DOHH2 (cell line): ENCODE measurements around the gene SNX24.

ENCODE experiments used
- H3F3A ChIP-seq: fragments of 200-600 bp; sonication (generic), shearing (Covaris generic); 2 replicates; pipeline ENCODE4 v1.6.0; 2016; ENCODE audit warnings: antibody characterized with exemption, mild to moderate bottlenecking; ENCODE audit not compliant: control insufficient read depth, insufficient read depth
- H3K27ac ChIP-seq: fragments of 200-600 bp; sonication (generic); 2 replicates; pipeline ENCODE4 v1.5.1; 2014; ENCODE audit warnings: low read depth, mild to moderate bottlenecking, low read length, moderate library complexity
- H3K27me3 ChIP-seq: fragments of 200-600 bp; sonication (generic); 2 replicates; pipeline ENCODE4 v1.6.1; 2014; ENCODE audit warnings: mild to moderate bottlenecking, low read length, mixed read lengths; ENCODE audit not compliant: control insufficient read depth
- H3K36me3 ChIP-seq: fragments of 200-600 bp; sonication (generic); 2 replicates; pipeline ENCODE4 v1.6.1; 2014; ENCODE audit warnings: mild to moderate bottlenecking, low read length, moderate library complexity, mixed read lengths; ENCODE audit not compliant: control insufficient read depth
- H3K4me1 ChIP-seq: fragments of 200-600 bp; sonication (generic); 2 replicates; pipeline ENCODE4 v1.6.1; 2014; ENCODE audit warnings: mild to moderate bottlenecking, low read length, mixed read lengths; ENCODE audit not compliant: control insufficient read depth
- H3K4me2 ChIP-seq: fragments of 200-600 bp; sonication (generic); 2 replicates; pipeline ENCODE4 v1.6.0; 2014; ENCODE audit warnings: mild to moderate bottlenecking, low read length, moderate library complexity
- H3K4me3 ChIP-seq: fragments of 200-600 bp; sonication (generic); 2 replicates; pipeline ENCODE4 v1.5.1; 2014; ENCODE audit warnings: mild to moderate bottlenecking, low read length, mixed read lengths
- H3K79me2 ChIP-seq: fragments of 200-600 bp; sonication (generic); 2 replicates; pipeline ENCODE4 v1.6.1; 2014; ENCODE audit warnings: mild to moderate bottlenecking, low read length, mixed read lengths; ENCODE audit not compliant: control insufficient read depth
- H3K9me2 ChIP-seq: fragments of 200-600 bp; sonication (generic); replicated peaks from 2 replicates; pipeline ENCODE4 v1.6.1; 2014; ENCODE audit warnings: mild to moderate bottlenecking, low read length, mixed read lengths; ENCODE audit not compliant: control insufficient read depth
- H3K9me3 ChIP-seq: fragments of 200-600 bp; sonication (generic); 2 replicates; pipeline ENCODE4 v1.6.1; 2014; ENCODE audit warnings: antibody characterized with exemption, low read length, mixed read lengths; ENCODE audit not compliant: control insufficient read depth, insufficient read depth
- H4K20me1 ChIP-seq: fragments of 200-600 bp; sonication (generic); 2 replicates; pipeline ENCODE4 v1.6.0; 2014; ENCODE audit warnings: low read depth, mild to moderate bottlenecking, antibody characterized with exemption, low read length, moderate library complexity; ENCODE audit not compliant: control insufficient read depth, insufficient read depth
- EZH2phosphoT487 ChIP-seq: fragments of 200-600 bp; sonication (generic); IDR thresholded peaks from 2 replicates; pipeline ENCODE4 v1.6.1; 2017; ENCODE audit warnings: borderline replicate concordance, mild to moderate bottlenecking, antibody characterized with exemption, low read length, moderate library complexity, mixed read lengths
- TF ChIP-seq, protein P1 (sequence below): fragments of 200-600 bp; sonication (generic); IDR thresholded peaks from one replicate; pipeline ENCODE4 v1.5.1; 2014; ENCODE audit warnings: antibody characterized with exemption, mild to moderate bottlenecking, low read depth, low read length; ENCODE audit not compliant: poor library complexity, severe bottlenecking

SNX24 gene

GRCh38 chr5:122977319-122977718 lies 131.9 kb downstream of the SNX24 start:
- no peak for TF ChIP-seq EZH2phosphoT487
- TF ChIP-seq, protein P1, sequence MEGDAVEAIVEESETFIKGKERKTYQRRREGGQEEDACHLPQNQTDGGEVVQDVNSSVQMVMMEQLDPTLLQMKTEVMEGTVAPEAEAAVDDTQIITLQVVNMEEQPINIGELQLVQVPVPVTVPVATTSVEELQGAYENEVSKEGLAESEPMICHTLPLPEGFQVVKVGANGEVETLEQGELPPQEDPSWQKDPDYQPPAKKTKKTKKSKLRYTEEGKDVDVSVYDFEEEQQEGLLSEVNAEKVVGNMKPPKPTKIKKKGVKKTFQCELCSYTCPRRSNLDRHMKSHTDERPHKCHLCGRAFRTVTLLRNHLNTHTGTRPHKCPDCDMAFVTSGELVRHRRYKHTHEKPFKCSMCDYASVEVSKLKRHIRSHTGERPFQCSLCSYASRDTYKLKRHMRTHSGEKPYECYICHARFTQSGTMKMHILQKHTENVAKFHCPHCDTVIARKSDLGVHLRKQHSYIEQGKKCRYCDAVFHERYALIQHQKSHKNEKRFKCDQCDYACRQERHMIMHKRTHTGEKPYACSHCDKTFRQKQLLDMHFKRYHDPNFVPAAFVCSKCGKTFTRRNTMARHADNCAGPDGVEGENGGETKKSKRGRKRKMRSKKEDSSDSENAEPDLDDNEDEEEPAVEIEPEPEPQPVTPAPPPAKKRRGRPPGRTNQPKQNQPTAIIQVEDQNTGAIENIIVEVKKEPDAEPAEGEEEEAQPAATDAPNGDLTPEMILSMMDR: no peak
- Histone ChIP-seq H4K20me1 (no peaks in the 10 kb centered on the region), H3F3A (no peaks in the 10 kb centered on the region), H3K9me2 (no peaks in the 10 kb centered on the region), H3K79me2 (no peaks in the 10 kb centered on the region), H3K4me1 (no peaks in the 10 kb centered on the region), H3K36me3 (no peaks in the 10 kb centered on the region), H3K4me2 (no peak overlapping the region), H3K27ac (no peak overlapping the region), H3K4me3 (no peak overlapping the region), H3K9me3 (no peaks in the 10 kb centered on the region), H3K27me3 (0 out of 2 replicates have a peak, but pooled peaks cover 2% of the 10 kb centered on the region)

DNA sequence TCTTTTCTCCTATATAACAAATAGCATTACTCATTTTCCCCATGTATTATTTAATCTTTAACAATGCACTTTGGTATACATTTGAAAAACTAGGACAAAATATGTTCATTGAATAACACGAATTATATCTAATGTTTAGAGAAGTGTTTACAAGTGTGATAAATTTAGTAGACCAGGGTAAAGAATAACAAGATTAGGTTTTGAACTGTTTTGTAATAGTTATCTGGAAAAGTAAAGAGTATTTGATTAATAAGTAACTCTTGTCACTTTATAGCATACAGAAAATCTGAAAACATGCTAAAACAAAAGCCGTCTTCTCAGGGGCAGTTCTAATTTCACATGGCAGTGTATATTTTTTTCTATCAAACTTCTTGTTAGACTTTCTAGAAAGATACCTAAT lies 132.7 kb downstream of the SNX24 start:
- no peaks in the 10 kb centered on the region for H3F3A ChIP-seq
- TF ChIP-seq, protein P1: no peak
- no peak for TF ChIP-seq EZH2phosphoT487
- H3K9me2 ChIP-seq: no peaks in the 10 kb centered on the region
- H3K4me3 ChIP-seq: no peak overlapping the region
- no peaks in the 10 kb centered on the region for H3K36me3 ChIP-seq
- H3K4me2 ChIP-seq: no peak overlapping the region
- H4K20me1 ChIP-seq: no peaks in the 10 kb centered on the region
- H3K27ac ChIP-seq: no peak overlapping the region
- 0 out of 2 replicates have a peak, but pooled peaks cover 2% of the 10 kb centered on the region for H3K27me3 ChIP-seq
- no peaks in the 10 kb centered on the region for H3K79me2 ChIP-seq
- no peaks in the 10 kb centered on the region for H3K4me1 ChIP-seq
- no peaks in the 10 kb centered on the region for H3K9me3 ChIP-seq

DNA sequence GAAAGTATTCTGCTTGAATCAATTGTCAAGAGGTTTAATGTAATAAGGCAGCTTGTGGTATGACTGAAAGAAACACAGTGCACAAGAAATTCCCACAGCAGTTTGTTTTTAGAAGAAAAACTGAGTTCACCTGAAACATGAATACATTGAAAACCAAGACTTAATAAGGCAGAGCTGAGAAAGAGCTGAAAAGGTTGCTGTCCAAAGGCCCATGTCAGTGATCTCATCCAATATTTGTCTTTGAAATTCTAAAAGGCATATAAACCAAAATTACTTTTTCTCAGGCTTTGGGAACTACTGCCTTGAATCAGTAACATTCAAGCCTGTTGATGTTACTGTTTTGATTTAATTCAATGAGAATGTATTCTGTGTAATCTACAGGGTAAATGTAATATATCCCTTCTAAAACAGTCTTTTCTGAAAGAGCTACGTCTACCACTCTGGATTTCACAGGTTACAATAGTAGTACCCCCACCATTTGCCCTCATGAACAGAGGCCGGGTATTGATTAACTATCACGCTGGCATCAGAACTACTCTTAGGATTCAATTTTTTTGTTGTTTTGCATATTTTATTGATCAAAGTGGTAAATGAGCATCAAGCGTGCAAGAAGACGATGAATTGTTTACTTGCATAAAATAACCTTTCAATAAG lies 133.4 kb downstream of the SNX24 start:
- no peak overlapping the region for H3K4me3 ChIP-seq
- no peak overlapping the region for H3K4me2 ChIP-seq
- no peak for TF ChIP-seq EZH2phosphoT487
- TF ChIP-seq, protein P1: no peak

More for the DNA sequence above, 133.4 kb downstream of the SNX24 start:
- Histone ChIP-seq H3K27me3 (0 out of 2 replicates have a peak, but pooled peaks cover 2% of the 10 kb centered on the region), H3K9me3 (no peaks in the 10 kb centered on the region), H3K79me2 (no peaks in the 10 kb centered on the region), H3K36me3 (no peaks in the 10 kb centered on the region), H3F3A (no peaks in the 10 kb centered on the region), H3K27ac (no peak overlapping the region), H4K20me1 (no peaks in the 10 kb centered on the region), H3K4me1 (no peaks in the 10 kb centered on the region), H3K9me2 (no peaks in the 10 kb centered on the region)
